Naive B cell (primary cell): Measurements from ENCODE around the gene LEMD3. TPM values are rescaled to one million over a fixed set of nuclear protein-coding genes. Genes with fewer than 3 reads are reported as not detected.

ENCODE experiments used
- ATAC-seq, 2 donors: fragments of 150-1000 bp; cut with Tn5 transposase; 2 replicates each; pipeline ENCODE4 v1.10.0; 2021; ENCODE audit warnings: low read depth in 2 of 2, mild to moderate bottlenecking in 2 of 2, moderate library complexity in 2 of 2
- DNase-seq: peaks from one replicate; pipeline ENCODE4 v3.0.0; 2022
- H3K27ac Mint-ChIP-seq, 6 donors: one replicate each; pipeline ENCODE4 v1.8.0; 2020 to 2022; ENCODE audit warnings: mild to moderate bottlenecking in 6 of 6, mixed read lengths in 6 of 6, moderate library complexity in 5 of 6, inconsistent platforms in 2 of 6
- H3K27me3 Mint-ChIP-seq, 3 donors: one replicate each; pipeline ENCODE4 v1.8.0; 2021 to 2022; ENCODE audit warnings: mixed read lengths in 3 of 3, mild to moderate bottlenecking in 1 of 3
- H3K36me3 Mint-ChIP-seq, 2 donors: one replicate each; pipeline ENCODE4 v1.8.0; 2020 to 2022; ENCODE audit warnings: mixed read lengths in 2 of 2, inconsistent platforms in 1 of 2, mild to moderate bottlenecking in 1 of 2
- H3K4me1 Mint-ChIP-seq, 3 donors: one replicate each; pipeline ENCODE4 v1.8.0; 2020 to 2022; ENCODE audit warnings: mixed read lengths in 3 of 3, inconsistent platforms in 1 of 3, mild to moderate bottlenecking in 1 of 3, moderate library complexity in 1 of 3
- H3K4me3 Mint-ChIP-seq, 8 donors: one replicate each; pipeline ENCODE4 v1.8.0; 2020 to 2022; ENCODE audit warnings: mild to moderate bottlenecking in 8 of 8, mixed read lengths in 8 of 8, moderate library complexity in 8 of 8, inconsistent platforms in 2 of 8
- H3K9me3 Mint-ChIP-seq, 7 donors: one replicate each; pipeline ENCODE4 v1.8.0; 2020 to 2022; ENCODE audit warnings: mixed read lengths in 7 of 7, mild to moderate bottlenecking in 5 of 7, inconsistent platforms in 2 of 7, moderate library complexity in 1 of 7
- polyA plus RNA-seq, 6 donors: library from polyadenylated mRNA; unstranded; fragments of 300-500 nt; fragmentation: Illumina TruSeq; gene quantifications; one replicate each; pipeline ENCODE4 v1.2.3, GENCODE V29; 2021; ENCODE audit warnings: low read depth in 6 of 6

The LEMD3 gene
- polyA plus RNA-seq, 6 donors from 2014 or later = 23.1 to 53.9 (median 41.2) TPM

- Mint-ChIP-seq H3K27me3 (no peaks in the 10 kb centered on the region), H3K4me1 (peaks cover 46 to 51% (median 49%) of the 10 kb centered on the region in 3 donors), H3K36me3 (no peaks in the 10 kb centered on the region), H3K4me3 (no peak overlapping the region), H3K27ac (peak overlapping the region in 5 of 6 donors; percentile 2 to 82 (median 51)), H3K9me3 (no peaks in the 10 kb centered on the region)
- ATAC-seq (no peak), DNase-seq (no peak)
These were observed 12.8 kb downstream of the LEMD3 start for GRCh38 chr12:65182012-65182739.

GRCh38 chr12:65184176-65184857, 14.9 kb downstream of the LEMD3 start:
- Mint-ChIP-seq H3K36me3 (no peaks in the 10 kb centered on the region), H3K27ac (peak overlapping the region; percentile 56 to 91 (median 76)), H3K4me3 (peak overlapping the region in 2 of 8 donors; percentile 12 to 37), H3K27me3 (no peaks in the 10 kb centered on the region), H3K9me3 (no peaks in the 10 kb centered on the region), H3K4me1 (peaks cover 65 to 72% (median 66%) of the 10 kb centered on the region in 3 donors)
- DNase-seq = no peak
- no peak for ATAC-seq

DNA sequence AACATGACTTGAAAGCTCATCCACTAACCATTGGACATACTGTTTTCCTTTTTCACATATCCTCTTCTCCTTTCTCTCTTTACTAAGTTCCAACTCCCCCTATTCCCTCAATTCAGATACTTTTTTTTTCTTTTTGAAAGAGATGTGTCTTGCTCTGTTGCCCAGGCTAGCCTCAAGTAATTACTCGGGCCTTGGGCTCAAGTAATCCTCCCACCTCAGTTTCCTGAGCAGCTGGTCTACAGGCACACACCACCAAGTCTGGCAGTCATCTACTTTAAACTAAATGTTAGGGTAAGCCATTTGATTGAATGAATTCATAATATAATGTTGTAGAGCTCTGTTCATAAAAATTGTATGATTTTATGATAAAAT, 15.5 kb downstream of the LEMD3 start:
- ATAC-seq (peak in 1 of 2 donors; percentile 33), DNase-seq (no peak)
- Mint-ChIP-seq H3K4me3 (peak overlapping the region in 6 of 8 donors; percentile 12 to 83 (median 55)), H3K27me3 (no peaks in the 10 kb centered on the region), H3K4me1 (peaks cover 67 to 74% (median 71%) of the 10 kb centered on the region in 3 donors), H3K9me3 (no peaks in the 10 kb centered on the region), H3K36me3 (no peaks in the 10 kb centered on the region), H3K27ac (peak overlapping the region; percentile 47 to 91 (median 74))

- Mint-ChIP-seq H3K36me3 (no peaks in the 10 kb centered on the region), H3K27me3 (no peaks in the 10 kb centered on the region), H3K4me3 (peak overlapping the region in 2 of 8 donors; percentile 54 to 76), H3K9me3 (no peaks in the 10 kb centered on the region), H3K27ac (peak overlapping the region; percentile 18 to 95 (median 76)), H3K4me1 (peaks cover 54 to 80% (median 63%) of the 10 kb centered on the region in 3 donors)
- ATAC-seq = no peak
- no peak for DNase-seq
These were observed 18.3 kb downstream of the LEMD3 start for GRCh38 chr12:65187665-65188064.

DNA sequence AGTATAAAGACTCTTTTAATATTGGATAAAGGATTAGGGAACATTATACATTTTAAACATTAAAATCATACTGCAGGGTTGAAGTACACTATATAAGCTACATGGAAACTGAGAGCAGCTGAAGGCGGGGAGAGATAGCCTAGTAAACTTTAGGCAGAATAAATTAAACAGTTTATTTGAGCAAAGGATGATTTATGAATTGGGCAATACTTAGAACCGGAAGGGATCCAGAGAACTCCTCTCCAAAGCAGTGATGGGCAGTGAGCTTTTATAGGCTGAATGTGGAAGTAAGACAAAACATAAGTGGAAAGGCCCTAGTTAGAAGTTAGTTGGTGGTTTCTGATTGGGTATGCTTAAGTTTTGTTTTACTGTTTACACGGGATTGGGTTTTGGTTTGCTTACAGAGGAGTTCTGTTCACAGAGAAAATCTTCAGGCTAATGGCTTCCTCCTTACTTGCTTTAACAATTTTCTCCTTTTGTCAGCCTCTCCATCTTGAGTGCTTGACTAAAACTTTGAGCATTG, 18.9 kb downstream of the LEMD3 start:
- H3K36me3 Mint-ChIP-seq = peaks cover 0 to 4% of the 10 kb centered on the region in 2 donors
- H3K27me3 Mint-ChIP-seq = no peaks in the 10 kb centered on the region
- peaks cover 56 to 84% (median 66%) of the 10 kb centered on the region in 3 donors for H3K4me1 Mint-ChIP-seq
- H3K4me3 Mint-ChIP-seq = peak overlapping the region in 6 of 8 donors; percentile 18 to 76 (median 55)
- peak overlapping the region; percentile 22 to 93 (median 79) for H3K27ac Mint-ChIP-seq
- ATAC-seq (peak; percentile 48 to 58), DNase-seq (no peak)
- peaks cover 0 to 2% (median 0%) of the 10 kb centered on the region in 7 donors for H3K9me3 Mint-ChIP-seq

- H3K4me1 Mint-ChIP-seq = peaks cover 55 to 84% (median 65%) of the 10 kb centered on the region in 3 donors
- ATAC-seq = peak; percentile 76
- no peaks in the 10 kb centered on the region for H3K27me3 Mint-ChIP-seq
- H3K4me3 Mint-ChIP-seq = peak overlapping the region in 7 of 8 donors; percentile 35 to 85 (median 65)
- H3K27ac Mint-ChIP-seq = peak overlapping the region in 5 of 6 donors; percentile 72 to 93 (median 83)
- DNase-seq = peak; percentile 15
- H3K9me3 Mint-ChIP-seq = peaks cover 0 to 2% (median 0%) of the 10 kb centered on the region in 7 donors
- peaks cover 5 to 7% of the 10 kb centered on the region in 2 donors for H3K36me3 Mint-ChIP-seq
These were observed 19.8 kb downstream of the LEMD3 start for GRCh38 chr12:65189028-65189718.

GRCh38 chr12:65192963-65193516, 23.7 kb downstream of the LEMD3 start:
- no peaks in the 10 kb centered on the region for H3K27me3 Mint-ChIP-seq
- peak overlapping the region in 4 of 6 donors; percentile 2 to 96 (median 44) for H3K27ac Mint-ChIP-seq
- H3K4me3 Mint-ChIP-seq = peak overlapping the region in 6 of 8 donors; percentile 1 to 69 (median 46)
- peaks cover 52 to 82% (median 69%) of the 10 kb centered on the region in 3 donors for H3K4me1 Mint-ChIP-seq
- peaks cover 0 to 24% (median 14%) of the 10 kb centered on the region in 7 donors for H3K9me3 Mint-ChIP-seq
- peaks cover 14 to 19% of the 10 kb centered on the region in 2 donors for H3K36me3 Mint-ChIP-seq
- ATAC-seq (no peak), DNase-seq (no peak)

- no peaks in the 10 kb centered on the region for H3K27me3 Mint-ChIP-seq
- DNase-seq = no peak
- H3K4me3 Mint-ChIP-seq = peak overlapping the region in 6 of 8 donors; percentile 12 to 49 (median 29)
- H3K4me1 Mint-ChIP-seq = peaks cover 37 to 68% (median 54%) of the 10 kb centered on the region in 3 donors
- H3K36me3 Mint-ChIP-seq = peaks cover 14 to 19% of the 10 kb centered on the region in 2 donors
- H3K27ac Mint-ChIP-seq = peak overlapping the region in 1 of 6 donors; percentile 65
- peak; percentile 43 to 46 for ATAC-seq
- peaks cover 0 to 24% (median 14%) of the 10 kb centered on the region in 7 donors for H3K9me3 Mint-ChIP-seq
These were observed 25.6 kb downstream of the LEMD3 start for GRCh38 chr12:65194949-65195348.

GRCh38 chr12:65195387-65196055, 26.1 kb downstream of the LEMD3 start:
- peaks cover 0 to 24% (median 14%) of the 10 kb centered on the region in 7 donors for H3K9me3 Mint-ChIP-seq
- H3K27ac Mint-ChIP-seq = peak overlapping the region in 4 of 6 donors; percentile 36 to 65 (median 40)
- DNase-seq = no peak
- H3K36me3 Mint-ChIP-seq = peaks cover 14 to 19% of the 10 kb centered on the region in 2 donors
- H3K4me3 Mint-ChIP-seq = peak overlapping the region in 5 of 8 donors; percentile 12 to 49 (median 35)
- peaks cover 38 to 65% (median 54%) of the 10 kb centered on the region in 3 donors for H3K4me1 Mint-ChIP-seq
- no peak for ATAC-seq
- no peaks in the 10 kb centered on the region for H3K27me3 Mint-ChIP-seq

DNA sequence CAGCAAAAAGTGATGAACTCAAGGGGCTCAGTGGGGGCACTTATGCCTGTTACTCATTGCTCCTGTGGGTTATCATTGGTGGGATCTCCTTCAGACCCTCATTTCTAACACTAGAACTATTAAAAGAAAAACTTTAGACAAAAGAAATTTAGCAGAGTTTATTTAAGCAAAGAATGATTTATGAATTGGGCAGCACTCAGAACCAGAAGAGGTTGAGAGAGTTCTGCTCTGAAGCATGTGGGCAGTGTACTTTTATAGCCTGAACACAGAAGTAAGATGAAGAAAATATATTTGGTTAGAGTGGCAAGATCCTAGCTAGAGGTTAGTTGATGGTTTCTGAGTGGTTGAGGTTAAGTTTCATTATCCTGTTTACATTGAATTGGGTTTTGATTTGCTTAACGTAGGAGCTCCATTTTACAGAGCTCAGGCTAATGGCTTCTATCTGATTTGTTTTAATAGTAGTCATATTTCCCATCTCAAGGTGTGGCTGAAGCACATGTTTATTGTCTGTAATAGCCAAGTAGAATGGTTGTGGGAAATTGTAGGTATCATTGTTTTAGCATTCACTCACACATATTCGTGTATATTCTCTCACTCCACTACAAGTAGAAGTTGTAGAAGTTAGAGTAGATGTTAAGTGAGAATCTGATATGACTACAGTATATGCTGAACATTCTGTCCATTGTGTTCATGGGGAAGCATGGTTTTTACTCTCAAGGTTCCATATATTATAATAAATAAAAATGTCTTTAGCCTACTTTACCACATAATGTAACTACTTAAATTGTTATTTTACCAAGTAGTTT, 27.6 kb downstream of the LEMD3 start:
- no peak for ATAC-seq
- no peak for DNase-seq
- Mint-ChIP-seq H3K27ac (peak overlapping the region in 5 of 6 donors; percentile 13 to 86 (median 65)), H3K4me3 (peak overlapping the region in 4 of 8 donors; percentile 20 to 67 (median 45)), H3K4me1 (peaks cover 43 to 72% (median 64%) of the 10 kb centered on the region in 3 donors), H3K9me3 (peaks cover 0 to 24% (median 14%) of the 10 kb centered on the region in 7 donors), H3K36me3 (peaks cover 14 to 19% of the 10 kb centered on the region in 2 donors), H3K27me3 (no peaks in the 10 kb centered on the region)

GRCh38 chr12:65199604-65200003, 30.2 kb downstream of the LEMD3 start:
- Mint-ChIP-seq H3K4me3 (no peak overlapping the region), H3K9me3 (peaks cover 0 to 24% (median 12%) of the 10 kb centered on the region in 7 donors), H3K4me1 (peaks cover 43 to 68% (median 68%) of the 10 kb centered on the region in 3 donors), H3K27me3 (no peaks in the 10 kb centered on the region), H3K27ac (peak overlapping the region in 1 of 6 donors; percentile 15), H3K36me3 (peaks cover 5 to 11% of the 10 kb centered on the region in 2 donors)
- ATAC-seq = no peak
- DNase-seq = no peak
